Right atrium auricular region (tissue), 2 donors: ENCODE results near the gene FEN1. TPM values are rescaled to one million over a fixed set of nuclear protein-coding genes. Genes with fewer than 3 reads are reported as not detected.

Source experiments
- DNase-seq: peaks from one replicate; pipeline ENCODE4 v3.0.0-alpha.2; 2019; ENCODE audit warnings: low spot score
- H3K27ac ChIP-seq, 2 donors: fragments of 200-600 bp; sonication (generic); 1 replicate in 1 of 2; 2 replicates in 1 of 2; pipeline ENCODE4 v1.5.1; 2016 to 2019
- H3K27me3 ChIP-seq, 2 donors: fragments of 200-600 bp; sonication (generic); one replicate each; pipeline versions ENCODE4 v1.5.1 to v1.6.0; 2017 to 2019
- H3K36me3 ChIP-seq: fragments of 200-600 bp; sonication (generic); one replicate; pipeline ENCODE4 v1.5.1; 2016
- H3K4me1 ChIP-seq, 2 donors: fragments of 200-600 bp; sonication (generic); one replicate each; pipeline versions ENCODE4 v1.5.1 to v1.6.0; 2017 to 2019
- H3K4me3 ChIP-seq, 2 donors: fragments of 200-600 bp; sonication (generic); 1 replicate in 1 of 2; 2 replicates in 1 of 2; pipeline ENCODE4 v1.5.1; 2017 to 2019; ENCODE audit warnings: mild to moderate bottlenecking in 1 of 2, moderate library complexity in 1 of 2
- H3K9me3 ChIP-seq, 2 donors: fragments of 200-600 bp; sonication (generic); one replicate each; pipeline ENCODE4 v1.5.1; 2019
- total RNA-seq, 2 donors: library from RNA; depleted of rRNA; stranded (reverse); fragments of >200 nt; gene quantifications; one replicate each; pipeline ENCODE4 v1.1.0, GENCODE V29; 2016
- TF ChIP-seq, protein P1 (sequence below), 2 donors: fragments of 200-600 bp; sonication (generic); IDR thresholded peaks; one replicate each; pipeline ENCODE4 v1.5.1; 2019; ENCODE audit warnings: antibody characterized with exemption in 2 of 2

FEN1 gene
- total RNA-seq, 2 donors from 2014 or later: 3.7 to 4.0 TPM

DNA sequence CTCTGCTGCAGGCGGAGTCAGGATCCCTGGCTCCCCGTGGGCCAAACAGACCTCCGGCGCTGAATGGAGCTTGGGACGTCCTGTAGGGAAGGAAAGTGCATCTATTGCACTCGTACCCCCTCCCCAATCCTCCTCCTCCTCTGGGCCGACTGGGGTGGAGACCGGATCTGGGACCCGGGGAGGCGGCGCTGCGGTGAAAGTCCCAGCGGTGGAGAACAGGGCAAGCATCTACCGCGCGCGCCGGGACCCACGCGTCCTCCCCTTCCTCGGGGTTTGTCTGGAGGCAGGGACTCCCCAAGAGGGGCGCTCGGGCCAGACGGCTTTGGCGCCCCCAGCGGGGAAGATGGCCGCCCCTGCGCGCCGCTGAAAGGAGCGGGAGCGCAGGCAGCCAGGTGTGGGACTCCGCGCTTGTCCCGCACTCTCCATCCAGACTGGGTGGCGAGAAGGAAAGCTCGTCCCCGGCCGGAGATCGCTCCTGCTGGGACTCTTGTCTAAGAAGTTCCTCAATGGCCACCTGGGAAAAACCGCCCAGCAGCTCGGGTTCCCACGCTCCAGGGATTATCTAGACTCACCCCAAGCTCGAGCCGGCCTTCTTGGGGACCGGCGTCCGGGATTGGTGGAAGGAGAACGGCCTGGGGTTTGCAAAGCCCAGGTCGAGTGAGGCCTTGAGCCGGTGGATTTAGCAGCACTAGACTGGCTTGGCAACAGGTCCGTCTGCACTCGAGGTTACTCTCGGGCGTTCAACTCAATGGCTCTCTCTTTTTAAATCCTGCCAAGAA is 36.1 kb downstream of the FEN1 start:
- TF ChIP-seq, protein P1, sequence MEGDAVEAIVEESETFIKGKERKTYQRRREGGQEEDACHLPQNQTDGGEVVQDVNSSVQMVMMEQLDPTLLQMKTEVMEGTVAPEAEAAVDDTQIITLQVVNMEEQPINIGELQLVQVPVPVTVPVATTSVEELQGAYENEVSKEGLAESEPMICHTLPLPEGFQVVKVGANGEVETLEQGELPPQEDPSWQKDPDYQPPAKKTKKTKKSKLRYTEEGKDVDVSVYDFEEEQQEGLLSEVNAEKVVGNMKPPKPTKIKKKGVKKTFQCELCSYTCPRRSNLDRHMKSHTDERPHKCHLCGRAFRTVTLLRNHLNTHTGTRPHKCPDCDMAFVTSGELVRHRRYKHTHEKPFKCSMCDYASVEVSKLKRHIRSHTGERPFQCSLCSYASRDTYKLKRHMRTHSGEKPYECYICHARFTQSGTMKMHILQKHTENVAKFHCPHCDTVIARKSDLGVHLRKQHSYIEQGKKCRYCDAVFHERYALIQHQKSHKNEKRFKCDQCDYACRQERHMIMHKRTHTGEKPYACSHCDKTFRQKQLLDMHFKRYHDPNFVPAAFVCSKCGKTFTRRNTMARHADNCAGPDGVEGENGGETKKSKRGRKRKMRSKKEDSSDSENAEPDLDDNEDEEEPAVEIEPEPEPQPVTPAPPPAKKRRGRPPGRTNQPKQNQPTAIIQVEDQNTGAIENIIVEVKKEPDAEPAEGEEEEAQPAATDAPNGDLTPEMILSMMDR (IDR thresholded peaks at IDR 0.05): peak; percentile 32 to 63
- Histone ChIP-seq H3K9me3 (no peaks in the 10 kb centered on the region), H3K36me3 (no peaks in the 10 kb centered on the region), H3K4me3 (peak overlapping the region; percentile 37 to 67), H3K27ac (peak overlapping the region; percentile 77 to 84), H3K27me3 (no peaks in the 10 kb centered on the region), H3K4me1 (peaks cover 0 to 50% of the 10 kb centered on the region in 2 donors)
- DNase-seq: no peak

GRCh38 chr11:61829806-61830205 is 37.1 kb downstream of the FEN1 start:
- H3K27me3 ChIP-seq: no peaks in the 10 kb centered on the region
- no peaks in the 10 kb centered on the region for H3K9me3 ChIP-seq
- no peak overlapping the region for H3K4me3 ChIP-seq
- peak overlapping the region; percentile 77 to 84 for H3K27ac ChIP-seq
- peaks cover 0 to 60% of the 10 kb centered on the region in 2 donors for H3K4me1 ChIP-seq
- no peaks in the 10 kb centered on the region for H3K36me3 ChIP-seq
- no peak for DNase-seq
- TF ChIP-seq, protein P1 (IDR thresholded peaks at IDR 0.05): no peak

GRCh38 chr11:61830237-61831105 is 37.8 kb downstream of the FEN1 start:
- Histone ChIP-seq H3K4me1 (peaks cover 0 to 66% of the 10 kb centered on the region in 2 donors), H3K4me3 (no peak overlapping the region), H3K9me3 (no peaks in the 10 kb centered on the region), H3K27me3 (no peaks in the 10 kb centered on the region), H3K36me3 (no peaks in the 10 kb centered on the region), H3K27ac (peak overlapping the region; percentile 42 to 77)
- TF ChIP-seq, protein P1 (IDR thresholded peaks at IDR 0.05): no peak
- no peak for DNase-seq

DNA sequence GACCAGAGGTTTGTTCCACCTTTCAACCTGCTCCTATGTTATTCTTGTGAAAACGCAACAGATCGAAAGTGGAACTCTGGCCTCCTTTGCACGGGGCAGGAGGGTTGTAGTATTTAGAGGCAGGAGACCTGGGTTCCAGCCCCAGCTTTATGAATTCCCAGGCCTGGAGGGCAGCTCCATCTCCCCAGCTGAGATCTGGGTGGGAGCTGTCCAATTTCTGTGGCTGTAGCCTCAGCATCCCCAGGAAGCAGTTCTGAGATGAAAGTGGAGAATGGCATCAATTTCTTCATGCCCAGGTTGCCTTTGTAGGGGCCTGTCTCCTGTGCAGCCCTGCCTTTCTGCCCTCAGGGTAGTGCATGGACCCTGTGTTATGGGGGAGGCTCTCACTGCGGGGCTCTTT is 39.5 kb downstream of the FEN1 start:
- DNase-seq: no peak
- no peaks in the 10 kb centered on the region for H3K27me3 ChIP-seq
- H3K9me3 ChIP-seq: no peaks in the 10 kb centered on the region
- no peaks in the 10 kb centered on the region for H3K36me3 ChIP-seq
- no peak overlapping the region for H3K27ac ChIP-seq
- no peak overlapping the region for H3K4me3 ChIP-seq
- TF ChIP-seq, protein P1 (IDR thresholded peaks at IDR 0.05): no peak
- peaks cover 0 to 66% of the 10 kb centered on the region in 2 donors for H3K4me1 ChIP-seq

DNA sequence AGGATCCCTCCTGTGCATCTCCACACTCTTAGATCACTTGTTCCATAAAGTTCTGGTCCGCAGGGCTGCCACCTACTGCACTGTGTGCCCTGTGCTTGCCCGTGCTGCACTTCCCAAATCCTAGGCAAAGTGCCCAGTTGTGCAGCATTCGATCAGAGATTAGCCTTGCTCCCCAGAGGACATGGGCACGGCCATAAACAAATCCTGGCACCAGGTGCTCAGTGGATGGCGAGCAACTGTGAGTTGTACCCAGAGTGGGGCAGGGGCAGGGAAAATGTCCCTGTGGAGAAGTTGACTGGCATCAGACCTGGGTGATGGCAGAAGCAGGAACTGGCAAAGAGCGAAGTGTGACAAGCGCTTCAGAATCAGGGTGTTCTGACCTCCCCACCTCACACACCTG is 40.0 kb downstream of the FEN1 start:
- no peak overlapping the region for H3K4me3 ChIP-seq
- no peak overlapping the region for H3K27ac ChIP-seq
- no peak for DNase-seq
- H3K9me3 ChIP-seq: no peaks in the 10 kb centered on the region
- no peaks in the 10 kb centered on the region for H3K27me3 ChIP-seq
- TF ChIP-seq, protein P1 (IDR thresholded peaks at IDR 0.05): no peak
- peaks cover 0 to 63% of the 10 kb centered on the region in 2 donors for H3K4me1 ChIP-seq
- H3K36me3 ChIP-seq: no peaks in the 10 kb centered on the region
